ENCODE measurements around the gene BPHL.

The BPHL gene

GRCh38 chr6:3200682-3201081 is 82.2 kb downstream of the BPHL start:
- TF ChIP-seq EZH2phosphoT487 (conservative IDR thresholded peaks at IDR 0.05; ENCODE audit: low read length) (no peak), CTCF (IDR thresholded peaks at IDR 0.05; ENCODE audit: insufficient read depth, low read length, poor library complexity, severe bottlenecking) (no peak)
- H3K27ac ChIP-seq (ENCODE audit: low read depth, low read length) = no peak overlapping the region

GRCh38 chr6:3201388-3201787 is 82.9 kb downstream of the BPHL start:
- Histone ChIP-seq H4K20me1 (ENCODE audit: low read depth, low read length) (no peaks in the 10 kb centered on the region), H3K4me3 (ENCODE audit: insufficient read depth, low read length, poor library complexity, severe bottlenecking) (no peak overlapping the region), H3K9me2 (replicated peaks; ENCODE audit: insufficient read depth, low read length) (no peaks in the 10 kb centered on the region), H2AFZ (ENCODE audit: low read depth, low read length, severe bottlenecking) (no peak overlapping the region), H3K27ac (ENCODE audit: low read depth, low read length) (no peak overlapping the region), H3K27me3 (ENCODE audit: low read length) (no peaks in the 10 kb centered on the region), H3F3A (ENCODE audit: insufficient read depth) (peaks cover 27% of the 10 kb centered on the region), H3K9me3 (ENCODE audit: insufficient read depth, low read length) (no peaks in the 10 kb centered on the region), H3K9ac (ENCODE audit: low read length) (no peak overlapping the region), H3K4me2 (ENCODE audit: low read depth, low read length, poor library complexity, severe bottlenecking) (no peak overlapping the region), H3K36me3 (ENCODE audit: low read length) (no peaks in the 10 kb centered on the region), H3K79me2 (ENCODE audit: insufficient read depth, low read length) (no peaks in the 10 kb centered on the region)
- TF ChIP-seq CTCF (IDR thresholded peaks at IDR 0.05; ENCODE audit: insufficient read depth, low read length, poor library complexity, severe bottlenecking) = no peak
- no peak for TF ChIP-seq EZH2phosphoT487 (conservative IDR thresholded peaks at IDR 0.05; ENCODE audit: low read length)

More at GRCh38 chr6:3200682-3201081, 82.2 kb downstream of the BPHL start:
- no peaks in the 10 kb centered on the region for H3K36me3 ChIP-seq (ENCODE audit: low read length)
- no peaks in the 10 kb centered on the region for H3K9me3 ChIP-seq (ENCODE audit: insufficient read depth, low read length)
- H3K27me3 ChIP-seq (ENCODE audit: low read length) = no peaks in the 10 kb centered on the region
- H3F3A ChIP-seq (ENCODE audit: insufficient read depth) = peaks cover 29% of the 10 kb centered on the region
- no peak overlapping the region for H3K9ac ChIP-seq (ENCODE audit: low read length)
- H4K20me1 ChIP-seq (ENCODE audit: low read depth, low read length) = no peaks in the 10 kb centered on the region
- no peaks in the 10 kb centered on the region for H3K79me2 ChIP-seq (ENCODE audit: insufficient read depth, low read length)
- no peaks in the 10 kb centered on the region for H3K9me2 ChIP-seq (replicated peaks; ENCODE audit: insufficient read depth, low read length)
- H3K4me3 ChIP-seq (ENCODE audit: insufficient read depth, low read length, poor library complexity, severe bottlenecking) = no peak overlapping the region
- no peak overlapping the region for H2AFZ ChIP-seq (ENCODE audit: low read depth, low read length, severe bottlenecking)
- no peak overlapping the region for H3K4me2 ChIP-seq (ENCODE audit: low read depth, low read length, poor library complexity, severe bottlenecking)
